BE2C (cell line): ENCODE results near the gene ZSCAN12.

Experiments used
- DNase-seq: peaks from one replicate; pipeline ENCODE4 v3.0.0-alpha.2; 2020
- H3K27me3 ChIP-seq: fragments of 250-450 bp; sonication (Bioruptor Pico); 2 replicates; pipeline ENCODE4 v1.5.1; 2020; ENCODE audit warnings: mild to moderate bottlenecking
- H3K36me3 ChIP-seq: fragments of 250-450 bp; sonication (Bioruptor Pico); 2 replicates; pipeline ENCODE4 v1.5.1; 2020; ENCODE audit warnings: mild to moderate bottlenecking
- H3K4me1 ChIP-seq: fragments of 250-450 bp; sonication (Bioruptor Pico); 2 replicates; pipeline ENCODE4 v1.5.1; 2020
- H3K4me3 ChIP-seq: 2 replicates; pipeline ENCODE4 v1.5.1; 2011; ENCODE audit warnings: low read depth, low read length
- H3K9me3 ChIP-seq: fragments of 250-450 bp; sonication (Bioruptor Pico); 2 replicates; pipeline ENCODE4 v1.5.1; 2020
- TF ChIP-seq, protein P1 (sequence below): IDR thresholded peaks from 2 replicates; pipeline ENCODE4 v1.5.1; 2012; ENCODE audit warnings: mild to moderate bottlenecking, low read depth, low read length

ZSCAN12 gene

DNA sequence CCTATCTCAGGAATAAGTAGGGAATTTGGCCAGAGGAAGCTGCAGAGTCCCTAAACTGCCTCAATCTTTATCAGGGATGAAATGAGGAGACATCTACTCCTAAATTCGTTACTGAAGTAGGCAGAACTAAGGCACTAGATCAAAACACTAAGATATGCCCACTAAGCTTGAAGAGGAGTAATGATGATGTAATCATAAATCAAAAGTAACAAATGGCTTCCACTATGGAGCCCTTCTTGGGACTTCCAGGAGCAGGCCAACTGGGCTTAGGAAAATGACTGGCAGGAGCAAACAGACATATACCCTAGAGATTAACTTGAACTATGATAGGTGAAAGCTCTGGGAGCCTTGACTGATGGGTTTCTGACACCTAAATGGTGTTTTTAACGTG, 15.4 kb downstream of the ZSCAN12 start:
- Histone ChIP-seq H3K4me1 (no peaks in the 10 kb centered on the region; the same call in 1 of the 2 replicates), H3K36me3 (peaks cover 39% of the 10 kb centered on the region), H3K27me3 (no peaks in the 10 kb centered on the region), H3K4me3 (no peak overlapping the region), H3K9me3 (no peaks in the 10 kb centered on the region)
- TF ChIP-seq, protein P1, sequence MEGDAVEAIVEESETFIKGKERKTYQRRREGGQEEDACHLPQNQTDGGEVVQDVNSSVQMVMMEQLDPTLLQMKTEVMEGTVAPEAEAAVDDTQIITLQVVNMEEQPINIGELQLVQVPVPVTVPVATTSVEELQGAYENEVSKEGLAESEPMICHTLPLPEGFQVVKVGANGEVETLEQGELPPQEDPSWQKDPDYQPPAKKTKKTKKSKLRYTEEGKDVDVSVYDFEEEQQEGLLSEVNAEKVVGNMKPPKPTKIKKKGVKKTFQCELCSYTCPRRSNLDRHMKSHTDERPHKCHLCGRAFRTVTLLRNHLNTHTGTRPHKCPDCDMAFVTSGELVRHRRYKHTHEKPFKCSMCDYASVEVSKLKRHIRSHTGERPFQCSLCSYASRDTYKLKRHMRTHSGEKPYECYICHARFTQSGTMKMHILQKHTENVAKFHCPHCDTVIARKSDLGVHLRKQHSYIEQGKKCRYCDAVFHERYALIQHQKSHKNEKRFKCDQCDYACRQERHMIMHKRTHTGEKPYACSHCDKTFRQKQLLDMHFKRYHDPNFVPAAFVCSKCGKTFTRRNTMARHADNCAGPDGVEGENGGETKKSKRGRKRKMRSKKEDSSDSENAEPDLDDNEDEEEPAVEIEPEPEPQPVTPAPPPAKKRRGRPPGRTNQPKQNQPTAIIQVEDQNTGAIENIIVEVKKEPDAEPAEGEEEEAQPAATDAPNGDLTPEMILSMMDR = no peak
- DNase-seq = no peak

DNA sequence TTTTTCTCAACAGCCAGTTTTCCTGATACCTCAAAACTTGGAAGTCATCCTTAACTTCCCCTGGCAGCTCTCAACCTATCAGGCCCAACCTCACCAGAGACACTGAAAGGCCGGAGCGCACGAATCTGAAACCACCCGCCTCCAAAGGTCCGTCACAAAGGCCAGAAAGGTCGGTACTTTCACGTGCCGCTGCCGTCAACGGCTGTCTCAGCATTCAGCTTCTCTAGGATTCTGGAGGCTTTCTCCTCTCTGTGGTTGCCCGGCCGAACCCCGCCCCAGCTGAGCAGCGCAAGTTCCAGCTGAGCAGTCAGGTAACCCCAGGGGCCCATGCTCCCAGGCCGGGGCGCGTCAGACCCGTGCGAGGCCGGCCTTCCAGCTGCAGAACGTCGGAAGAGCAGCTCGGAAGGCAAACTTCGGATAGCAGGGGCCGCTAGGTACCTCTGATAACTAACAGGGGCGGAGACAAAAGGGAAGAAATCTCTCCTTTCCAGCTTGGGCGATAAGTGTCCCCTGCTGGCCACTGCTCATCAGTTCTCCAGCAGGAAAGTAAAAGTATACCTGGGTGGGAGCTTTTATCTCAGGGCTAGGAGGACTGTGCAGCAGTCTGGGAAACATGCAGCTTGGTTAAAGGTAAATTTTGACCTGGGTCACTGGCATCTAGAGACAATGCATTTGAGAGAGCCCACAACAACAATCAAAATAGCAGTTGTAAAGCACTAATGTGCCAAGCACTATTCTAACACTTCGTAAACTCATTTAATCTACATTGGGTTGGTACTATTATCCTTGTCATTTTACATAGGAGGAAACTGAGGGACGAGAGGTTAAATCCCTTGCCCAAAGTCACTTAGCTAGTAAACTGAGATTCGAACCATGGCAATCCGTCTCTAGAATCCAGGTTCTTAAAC, 16.1 kb downstream of the ZSCAN12 start:
- H3K4me3 ChIP-seq = peak overlapping the region; percentile 83
- TF ChIP-seq, protein P1 = peak; percentile 78
- no peaks in the 10 kb centered on the region; the same call in 1 of the 2 replicates for H3K4me1 ChIP-seq
- H3K27me3 ChIP-seq = no peaks in the 10 kb centered on the region
- peaks cover 45% of the 10 kb centered on the region for H3K36me3 ChIP-seq
- no peaks in the 10 kb centered on the region for H3K9me3 ChIP-seq
- peak; percentile 82 for DNase-seq

DNA sequence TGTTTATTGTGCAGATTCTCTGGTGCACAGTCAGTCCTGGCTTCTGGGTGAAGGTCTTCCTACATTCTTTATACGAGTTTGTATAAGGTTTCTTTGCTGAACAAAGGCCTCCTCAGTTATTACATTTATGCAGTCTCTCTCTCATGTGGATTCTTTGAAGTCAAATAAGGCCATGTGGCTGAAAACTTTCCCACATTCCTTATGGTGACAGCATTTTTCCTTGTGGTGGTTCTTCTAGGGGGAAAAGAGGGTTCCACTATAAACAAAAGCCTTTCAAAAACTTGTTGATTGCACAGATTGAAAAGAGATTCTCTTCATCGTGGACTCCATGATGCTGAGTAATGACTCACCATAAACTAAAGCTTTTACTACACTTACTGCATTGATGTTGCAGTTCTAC, 19.2 kb downstream of the ZSCAN12 start:
- Histone ChIP-seq H3K4me3 (no peak overlapping the region), H3K4me1 (no peaks in the 10 kb centered on the region; the same call in 1 of the 2 replicates), H3K36me3 (peaks cover 50% of the 10 kb centered on the region), H3K9me3 (no peaks in the 10 kb centered on the region), H3K27me3 (no peaks in the 10 kb centered on the region)
- DNase-seq = no peak
- TF ChIP-seq, protein P1 = no peak

DNA sequence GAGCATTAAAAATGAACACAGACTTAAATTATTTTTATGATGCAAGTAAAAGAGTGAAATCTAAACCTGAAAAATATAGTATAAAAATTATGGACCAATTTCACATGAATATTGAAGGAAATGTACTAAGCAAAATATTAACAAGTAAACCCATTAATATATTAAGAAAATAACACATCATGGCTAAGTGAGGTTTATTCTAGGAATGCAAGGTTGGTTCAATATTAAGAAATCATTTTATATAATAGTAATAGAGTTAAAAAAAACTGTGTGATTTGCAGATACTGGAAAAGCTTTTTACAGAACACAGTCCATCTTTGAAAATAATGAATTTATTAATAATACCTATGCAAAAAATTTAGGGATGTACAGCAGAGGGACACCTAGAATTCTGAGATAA, 20.9 kb downstream of the ZSCAN12 start:
- no peak for DNase-seq
- no peak overlapping the region for H3K4me3 ChIP-seq

DNA sequence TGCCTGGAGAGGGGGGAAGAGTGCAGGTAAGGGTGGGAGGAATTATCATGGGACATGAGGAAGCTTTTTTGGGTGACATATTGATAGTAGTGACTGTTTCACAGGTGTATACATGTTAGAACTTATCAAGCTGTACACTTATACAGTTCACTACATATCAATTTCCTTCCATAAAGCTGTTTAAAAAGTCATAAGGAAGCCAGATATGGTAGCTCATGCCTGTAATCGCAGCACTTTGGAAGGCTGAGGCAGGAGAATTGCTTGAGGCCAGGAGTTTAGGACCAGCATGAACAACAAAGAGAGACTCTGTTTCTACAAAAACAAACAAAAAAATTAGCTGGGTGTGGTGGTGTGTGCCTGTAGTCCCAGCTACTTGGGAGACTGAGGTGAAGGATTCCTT, 21.7 kb downstream of the ZSCAN12 start:
- TF ChIP-seq, protein P1 = no peak
- DNase-seq = no peak
- H3K27me3 ChIP-seq = no peaks in the 10 kb centered on the region
- H3K4me1 ChIP-seq = no peaks in the 10 kb centered on the region; the same call in 1 of the 2 replicates
- no peak overlapping the region for H3K4me3 ChIP-seq
- H3K9me3 ChIP-seq = no peaks in the 10 kb centered on the region
- H3K36me3 ChIP-seq = peaks cover 50% of the 10 kb centered on the region

More for the DNA sequence above, 20.9 kb downstream of the ZSCAN12 start:
- Histone ChIP-seq H3K9me3 (no peaks in the 10 kb centered on the region), H3K4me1 (no peaks in the 10 kb centered on the region; the same call in 1 of the 2 replicates), H3K27me3 (no peaks in the 10 kb centered on the region), H3K36me3 (peaks cover 50% of the 10 kb centered on the region)
- TF ChIP-seq, protein P1 = no peak

DNA sequence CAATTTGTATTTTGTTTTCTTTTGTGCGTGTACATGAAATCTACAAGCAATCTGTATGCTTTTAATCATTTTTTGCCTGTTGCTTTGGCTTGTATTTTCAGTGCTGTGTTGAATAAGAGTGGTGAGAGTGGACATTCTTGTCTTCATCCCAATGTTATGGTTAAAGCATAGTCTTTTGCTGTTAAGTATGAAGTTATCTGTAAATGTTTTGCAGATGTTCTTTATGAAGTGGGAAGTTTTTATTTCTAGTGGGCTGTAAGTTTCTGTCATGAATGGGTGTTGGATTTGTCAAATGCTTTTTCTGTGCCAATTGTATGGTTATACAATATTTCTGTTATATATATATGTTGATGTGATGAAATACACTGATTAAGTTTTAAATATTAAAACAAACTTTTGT, 25.6 kb downstream of the ZSCAN12 start:
- H3K9me3 ChIP-seq = no peaks in the 10 kb centered on the region
- no peak overlapping the region for H3K4me3 ChIP-seq
- DNase-seq = no peak
- no peaks in the 10 kb centered on the region for H3K4me1 ChIP-seq
- H3K36me3 ChIP-seq = peaks cover 16% of the 10 kb centered on the region
- TF ChIP-seq, protein P1 = no peak
- H3K27me3 ChIP-seq = no peaks in the 10 kb centered on the region
